Endometrial microvascular endothelial cells (primary cell): ENCODE results near the gene TATDN3. TPM values are rescaled to one million over a fixed set of nuclear protein-coding genes. Genes with fewer than 3 reads are reported as not detected.
"Not testable (repeated sequence)": the region's sequence is repeated elsewhere in the genome, so short reads cannot be mapped to it uniquely, and the experiment has no call there.

Experiments used
- in situ Hi-C: cut with HindIII; loops from 2 replicates; pipeline ENCODE4 v1.10.0; 2017; ENCODE audit warnings: low sequenced_read_pairs, low pct_unique_long_range_greater_than_20kb; ENCODE audit errors: inconsistent ontology term
- total RNA-seq: library from RNA; depleted of rRNA; stranded (reverse); fragments of >200 nt; gene quantifications from one replicate; pipeline ENCODE4 v1.2.3, GENCODE V29; 2015; ENCODE audit errors: inconsistent ontology term

The TATDN3 gene
- total RNA-seq, 1 donor from 2014 or later: 16.6 TPM

DNA sequence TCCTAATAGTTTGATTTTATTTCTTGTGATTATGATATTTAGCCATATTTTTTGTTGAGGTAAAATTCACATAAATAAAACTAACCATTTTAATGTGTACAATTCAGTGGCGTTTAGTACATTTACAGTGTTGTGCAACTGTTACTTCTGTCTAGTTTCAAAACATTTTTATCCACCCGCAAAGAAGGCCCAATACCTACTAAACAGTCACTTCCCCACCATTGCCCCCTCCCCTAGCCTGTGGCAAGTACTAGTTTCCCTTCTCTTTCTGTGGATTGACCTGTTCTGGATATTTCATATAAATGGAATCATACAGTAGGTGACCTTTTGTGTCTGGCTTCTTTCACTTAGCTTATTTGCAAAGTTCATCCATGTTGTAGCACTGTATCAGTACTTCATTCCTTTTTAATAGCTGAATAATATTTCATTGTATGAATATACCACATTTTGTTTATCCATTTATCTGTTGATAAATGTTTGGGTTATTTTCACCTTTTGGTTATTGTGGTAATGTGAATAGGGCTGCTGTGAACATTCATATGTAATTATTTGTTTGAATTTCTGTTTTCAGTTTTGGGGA, 70.5 kb downstream of the TATDN3 start:
- in situ Hi-C loops: no loop called here

DNA sequence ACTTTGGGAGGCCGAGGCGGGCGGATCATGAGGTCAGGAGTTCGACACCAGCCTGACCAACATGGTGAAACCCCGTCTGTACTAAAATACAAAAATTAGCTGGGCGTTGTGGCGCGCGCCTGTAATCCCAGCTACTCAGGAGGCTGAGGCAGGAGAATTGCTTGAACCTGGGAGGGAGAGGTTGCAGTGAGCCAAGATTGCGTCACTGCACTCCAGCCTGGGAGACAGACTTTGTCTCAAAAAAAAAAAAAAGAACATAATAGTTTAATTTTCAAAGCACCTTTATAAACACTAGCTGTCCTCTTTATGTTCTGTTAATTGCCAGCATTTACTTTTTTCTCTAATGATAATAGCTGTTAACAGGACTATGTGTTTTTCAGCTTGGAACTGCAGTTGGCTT, 71.7 kb downstream of the TATDN3 start:
- in situ Hi-C loops: not testable (repeated sequence)

DNA sequence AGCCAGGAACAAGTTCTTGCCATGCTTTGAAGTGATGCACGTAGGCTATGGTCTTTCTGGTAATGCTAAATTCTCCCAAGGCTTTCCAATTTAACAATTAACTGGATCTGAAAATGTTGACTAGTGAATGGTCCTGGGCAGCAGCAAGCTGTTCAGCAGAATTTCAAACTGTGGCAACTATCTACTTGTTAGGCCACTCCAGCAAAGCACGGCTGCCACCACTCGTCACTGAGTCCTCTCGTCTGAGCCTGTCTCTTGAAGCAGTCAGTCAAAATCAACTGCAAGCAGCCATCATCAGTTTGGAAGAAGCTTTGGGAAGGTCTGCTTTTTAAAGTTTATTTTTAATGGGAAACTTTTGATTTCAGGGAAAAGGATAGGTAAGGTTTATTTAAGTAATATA, 72.5 kb downstream of the TATDN3 start:
- in situ Hi-C loops: no loop called here

Other genes starting within 250 kb of the TATDN3 start
- gene ATF3, start 183.1 kb upstream of the TATDN3 start, total RNA-seq: 2.6 TPM
- gene BATF3, start 92.1 kb upstream of the TATDN3 start, total RNA-seq: not detected
- gene NSL1, start 117 bp upstream of the TATDN3 start, total RNA-seq: 29.1 TPM
- gene SPATA45, start 55.8 kb downstream of the TATDN3 start, total RNA-seq: not detected
- 6.2 TPM for gene FLVCR1, start 66.4 kb downstream of the TATDN3 start, total RNA-seq
- gene VASH2, start 158.6 kb downstream of the TATDN3 start, total RNA-seq: 0.09 TPM
- 28.9 TPM for gene ANGEL2, start 224.0 kb downstream of the TATDN3 start, total RNA-seq